KOPT-K1 (cell line): Measurements from ENCODE around the gene TGFBR3.

ENCODE experiments used
- H3K27ac ChIP-seq: fragments of 200-600 bp; sonication (generic); 2 replicates; pipeline ENCODE4 v1.5.1; 2016; ENCODE audit warnings: antibody characterized with exemption, mild to moderate bottlenecking, low read depth, low read length; ENCODE audit not compliant: poor library complexity, severe bottlenecking
- H3K36me3 ChIP-seq: fragments of 200-600 bp; sonication (generic); 2 replicates; pipeline ENCODE4 v1.5.1; 2017; ENCODE audit warnings: antibody characterized with exemption, mild to moderate bottlenecking, low read length, moderate library complexity; ENCODE audit not compliant: insufficient read depth
- H3K9me3 ChIP-seq: fragments of 200-600 bp; sonication (generic); 2 replicates; pipeline ENCODE4 v1.5.1; 2017; ENCODE audit warnings: antibody characterized with exemption, low read length, mild to moderate bottlenecking; ENCODE audit not compliant: insufficient read depth, poor library complexity, severe bottlenecking

The TGFBR3 gene

DNA sequence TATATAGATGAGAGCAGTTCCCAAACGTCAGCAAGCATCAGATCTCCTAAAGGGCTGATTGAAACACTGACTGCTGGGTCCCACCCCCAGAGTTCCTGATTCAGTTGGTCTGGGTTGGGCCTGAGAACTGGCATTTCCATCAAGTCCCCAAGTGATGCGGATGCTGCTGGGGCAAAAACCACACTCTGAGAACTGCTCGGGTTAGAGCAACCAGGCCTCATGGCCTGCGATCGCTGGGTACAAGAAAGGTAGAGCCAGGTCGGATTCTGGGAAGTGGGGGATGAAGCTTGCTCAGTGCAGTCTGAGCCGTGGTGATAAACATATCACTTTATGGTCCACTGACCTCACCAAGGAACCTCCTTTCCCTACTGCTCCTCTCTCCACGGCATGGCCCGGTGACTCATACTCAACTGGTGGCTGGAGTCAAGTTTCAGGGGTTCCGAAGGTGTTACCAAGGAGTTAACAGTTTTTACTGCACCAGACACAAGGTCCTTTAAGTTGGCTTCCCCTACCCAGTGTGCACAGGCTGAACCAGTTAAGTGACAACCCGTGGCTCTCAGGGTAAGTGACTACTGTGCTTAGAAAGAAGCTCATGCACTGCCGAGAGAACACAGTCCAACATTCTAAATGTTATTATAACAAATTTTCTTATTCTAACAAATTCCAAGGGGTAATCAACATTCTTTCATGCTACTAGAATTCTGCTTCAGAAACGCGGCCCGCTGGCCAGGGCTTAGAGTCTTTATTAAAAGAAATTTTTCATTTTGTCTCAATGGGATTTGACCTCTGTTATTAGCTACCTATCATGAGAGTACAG lies 153.5 kb downstream of the TGFBR3 start:
- H3K36me3 ChIP-seq = no peaks in the 10 kb centered on the region
- no peaks in the 10 kb centered on the region for H3K9me3 ChIP-seq
- H3K27ac ChIP-seq = no peak overlapping the region

DNA sequence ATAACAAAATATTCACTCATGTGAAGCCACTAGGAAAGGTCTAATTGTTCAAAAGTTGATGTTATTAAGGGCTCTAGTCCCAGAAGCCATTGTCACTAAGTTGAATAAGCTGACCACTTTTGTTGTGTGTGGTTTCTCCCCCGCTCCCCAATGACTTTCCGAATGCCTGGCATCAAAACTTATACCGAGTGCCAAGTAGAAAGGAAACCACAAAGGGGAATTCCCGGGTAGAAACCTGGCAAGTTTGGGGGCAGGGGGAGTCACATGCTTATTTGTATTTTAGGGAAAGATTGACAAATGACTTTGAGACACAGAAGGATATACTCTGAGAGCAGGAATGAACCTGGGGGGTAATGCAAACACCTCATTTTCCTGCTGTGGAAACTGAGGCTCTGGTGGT lies 154.1 kb downstream of the TGFBR3 start:
- no peak overlapping the region for H3K27ac ChIP-seq
- no peaks in the 10 kb centered on the region for H3K9me3 ChIP-seq
- no peaks in the 10 kb centered on the region for H3K36me3 ChIP-seq

DNA sequence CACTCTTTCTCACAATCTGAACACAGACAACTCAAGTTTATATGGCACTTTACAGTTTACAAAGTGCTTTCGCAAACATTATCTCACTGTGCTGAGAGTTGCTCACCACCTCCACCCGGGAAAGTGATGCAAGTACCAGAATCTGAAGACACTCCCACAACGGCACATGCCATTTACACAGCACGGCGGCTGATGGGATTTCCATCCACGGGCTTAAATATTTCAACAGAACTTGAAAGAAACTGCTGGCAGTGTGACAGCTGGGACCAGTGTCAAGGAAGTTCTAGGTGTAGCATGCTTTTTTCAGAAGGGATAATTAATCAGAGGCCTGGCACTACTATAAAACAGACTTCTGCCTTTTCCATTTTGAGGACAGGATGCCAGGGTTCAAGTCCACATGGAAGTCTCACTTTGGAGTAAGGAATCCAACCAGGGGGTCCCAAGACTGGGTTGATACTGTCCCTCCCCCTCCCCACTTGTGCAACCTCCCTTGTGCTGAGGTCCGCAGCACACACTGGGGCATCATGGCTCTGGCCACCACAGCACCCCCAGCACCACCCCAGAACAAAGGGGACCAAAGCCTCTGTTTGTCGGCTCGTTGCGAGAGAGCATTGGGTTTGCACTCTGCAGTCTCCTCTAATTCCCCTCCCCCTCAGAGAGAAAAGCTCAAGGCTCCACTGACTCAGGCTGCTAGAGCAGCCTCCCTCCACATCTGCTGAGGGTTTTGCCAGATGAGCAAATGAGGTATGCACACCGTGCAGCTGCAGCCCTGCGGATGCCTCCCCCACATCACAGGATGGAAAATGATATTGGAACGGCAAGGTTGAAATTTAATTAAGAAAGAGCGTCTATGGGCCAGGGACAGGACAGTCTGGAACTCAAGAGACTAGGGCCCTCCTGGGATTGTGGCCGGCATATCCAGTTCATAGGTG lies 154.9 kb downstream of the TGFBR3 start:
- Histone ChIP-seq H3K9me3 (no peaks in the 10 kb centered on the region), H3K36me3 (no peaks in the 10 kb centered on the region), H3K27ac (no peak overlapping the region)

DNA sequence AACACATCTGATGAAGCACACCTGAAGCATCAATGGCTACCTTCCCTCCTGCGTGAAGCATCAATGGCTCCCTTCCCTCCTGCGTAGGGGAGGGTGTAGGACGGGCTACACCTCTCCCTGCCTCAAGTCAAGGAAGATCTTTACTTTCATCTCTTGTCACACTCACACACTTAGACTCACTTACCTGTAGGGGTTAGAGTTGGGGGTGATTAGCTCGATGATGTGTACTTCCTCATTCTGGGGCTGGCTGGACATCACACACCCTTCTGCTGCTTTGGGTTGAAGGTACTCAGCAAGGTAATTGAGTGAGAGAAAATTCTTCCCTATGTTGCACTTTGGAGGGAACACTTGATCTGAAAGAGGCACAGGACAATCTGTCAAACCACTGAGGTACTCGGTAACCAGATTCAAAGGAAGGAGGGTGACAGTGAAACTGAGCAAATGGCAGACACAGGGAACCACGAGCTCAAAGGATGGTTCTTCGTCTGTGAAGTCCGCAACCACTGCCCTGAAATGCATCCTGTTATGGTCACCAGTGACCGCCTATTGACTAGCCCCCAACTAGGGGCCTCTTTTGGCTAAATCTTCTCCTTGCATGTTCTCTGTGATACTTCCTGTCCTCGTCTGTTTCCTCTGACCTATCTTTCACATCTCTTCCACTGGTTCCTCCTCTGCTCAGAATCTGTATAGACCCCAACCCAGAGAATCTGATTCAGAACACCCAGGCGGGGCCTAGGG lies 156.2 kb downstream of the TGFBR3 start:
- Histone ChIP-seq H3K27ac (no peak overlapping the region), H3K9me3 (no peaks in the 10 kb centered on the region), H3K36me3 (no peaks in the 10 kb centered on the region)

DNA sequence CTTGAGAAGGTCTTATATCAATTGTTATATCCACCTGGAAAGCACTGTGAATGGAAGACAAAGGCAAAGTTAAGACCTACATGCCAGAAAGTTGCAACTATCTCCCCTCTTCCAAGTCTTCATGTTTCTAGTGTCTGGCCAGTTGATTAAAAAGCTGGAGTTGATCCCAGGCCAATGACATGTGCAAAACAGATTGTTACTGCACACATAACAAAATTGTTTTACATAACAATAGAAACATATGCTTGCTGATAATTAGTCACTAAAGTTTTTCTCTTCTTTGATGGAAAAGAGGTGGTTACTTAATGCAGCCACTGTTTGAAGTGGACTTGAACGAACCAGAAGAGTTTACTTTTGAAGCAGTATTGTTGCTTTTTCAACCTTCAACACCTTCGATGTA lies 158.2 kb downstream of the TGFBR3 start:
- no peaks in the 10 kb centered on the region for H3K36me3 ChIP-seq
- no peaks in the 10 kb centered on the region for H3K9me3 ChIP-seq
- H3K27ac ChIP-seq = no peak overlapping the region

DNA sequence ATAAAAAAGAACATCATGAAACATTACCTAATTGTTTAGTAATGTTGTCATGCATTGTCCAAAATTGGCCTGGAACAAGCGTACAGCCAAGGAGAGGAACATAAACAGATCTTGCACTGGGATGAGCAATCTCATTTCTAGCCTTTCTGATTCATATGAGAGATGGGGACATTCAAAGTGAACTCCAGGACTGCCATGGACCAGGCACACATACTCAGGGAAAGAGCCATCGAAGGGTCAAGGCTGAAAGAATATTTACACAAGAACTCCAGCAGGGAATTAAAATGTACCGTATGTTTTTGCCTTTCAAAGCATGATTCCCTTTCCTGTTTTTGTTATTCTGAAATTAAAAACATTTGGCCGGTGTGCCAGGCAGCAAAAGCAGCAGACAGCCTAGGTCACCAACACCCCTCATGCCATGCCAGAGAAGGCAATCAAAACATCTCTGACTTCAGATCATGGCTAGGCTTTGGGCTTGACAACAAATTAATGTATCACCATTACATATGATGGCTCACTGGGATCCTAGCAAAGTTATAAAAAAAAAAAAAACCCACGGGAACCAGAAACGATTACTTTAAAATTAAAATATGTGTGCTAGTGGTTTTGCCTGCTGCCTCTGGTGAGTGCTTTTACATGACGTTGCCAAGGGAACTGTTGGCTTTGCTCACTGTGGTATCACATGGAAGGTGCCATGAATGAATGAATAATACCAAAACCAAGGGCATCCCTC lies 159.8 kb downstream of the TGFBR3 start:
- Histone ChIP-seq H3K9me3 (no peaks in the 10 kb centered on the region), H3K36me3 (no peaks in the 10 kb centered on the region), H3K27ac (no peak overlapping the region)

DNA sequence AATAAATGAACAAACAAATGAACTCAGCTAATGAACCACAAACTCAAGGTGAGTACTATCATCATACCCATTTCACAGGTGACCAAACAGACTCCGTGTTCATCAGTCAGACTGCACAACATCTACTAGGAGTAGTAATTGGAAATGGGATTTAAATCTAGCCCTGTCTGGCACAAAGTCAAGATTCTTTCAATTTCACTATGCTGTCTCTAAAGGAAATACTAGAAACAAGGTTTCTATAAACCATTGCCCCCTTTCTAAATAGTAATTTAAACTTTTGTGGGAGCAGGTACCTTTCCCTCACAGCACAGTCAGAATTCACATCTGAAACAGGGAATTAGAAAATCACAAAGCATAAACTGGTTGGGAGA lies 160.3 kb downstream of the TGFBR3 start:
- no peaks in the 10 kb centered on the region for H3K9me3 ChIP-seq
- H3K27ac ChIP-seq = no peak overlapping the region
- H3K36me3 ChIP-seq = no peaks in the 10 kb centered on the region

DNA sequence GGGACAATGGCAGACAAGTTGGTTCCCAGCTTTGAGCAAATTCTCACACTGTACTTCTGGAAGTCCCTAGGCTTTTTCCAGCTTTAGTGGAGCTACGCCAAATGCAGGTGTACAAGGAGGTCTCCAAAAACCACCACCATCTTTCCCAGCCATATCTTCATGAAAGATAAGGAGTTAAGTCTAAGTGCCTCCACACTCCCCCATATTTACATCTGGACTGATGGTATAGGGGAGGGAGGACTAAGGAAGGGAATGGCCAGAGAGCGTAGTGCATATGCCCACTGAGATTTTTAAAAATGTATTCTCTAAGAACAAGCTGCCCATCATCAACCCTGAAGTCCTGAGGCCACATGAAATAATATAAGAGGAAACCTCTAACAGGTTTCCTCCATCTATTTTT lies 161.3 kb downstream of the TGFBR3 start:
- Histone ChIP-seq H3K36me3 (no peaks in the 10 kb centered on the region), H3K27ac (no peak overlapping the region), H3K9me3 (no peaks in the 10 kb centered on the region)

DNA sequence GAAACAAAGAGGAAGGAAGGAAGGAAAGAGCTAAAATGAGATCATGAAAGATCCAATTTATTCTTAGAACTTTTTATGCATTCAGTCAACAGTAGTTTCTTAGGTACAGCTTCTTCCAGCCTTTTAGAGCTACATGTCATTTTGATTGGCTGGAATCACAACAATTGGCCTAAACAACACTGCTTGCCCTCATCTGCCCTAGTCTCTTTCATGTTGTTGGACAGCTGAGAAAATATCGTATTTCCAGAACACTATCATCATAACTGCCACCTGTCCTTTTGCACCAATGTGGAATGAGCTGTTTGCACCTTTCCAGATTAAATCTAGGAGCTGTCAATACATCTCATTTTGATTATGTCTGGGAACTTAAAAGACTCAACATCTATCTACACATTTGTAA lies 161.7 kb downstream of the TGFBR3 start:
- H3K9me3 ChIP-seq = no peaks in the 10 kb centered on the region
- H3K27ac ChIP-seq = no peak overlapping the region
- no peaks in the 10 kb centered on the region for H3K36me3 ChIP-seq

DNA sequence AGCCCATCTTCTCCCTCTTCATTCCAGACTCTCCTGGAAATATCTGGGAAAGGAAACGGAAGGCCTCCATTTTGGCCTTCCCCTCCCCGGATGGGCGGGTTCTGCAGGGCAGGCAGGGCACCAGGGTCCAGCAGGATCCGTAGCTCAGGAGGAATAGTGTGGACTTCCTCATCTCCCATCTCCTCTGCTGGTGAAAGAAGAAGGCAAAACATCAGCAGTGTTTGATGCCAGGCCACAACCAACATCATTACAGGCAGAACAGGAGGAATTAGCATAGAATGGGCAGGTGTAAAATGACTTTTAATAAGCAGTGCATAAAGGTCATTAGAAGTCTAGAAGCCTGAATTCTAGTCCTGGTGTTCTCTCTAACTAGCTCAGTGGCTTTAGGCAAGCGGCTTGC lies 165.9 kb downstream of the TGFBR3 start:
- H3K9me3 ChIP-seq = no peaks in the 10 kb centered on the region
- H3K27ac ChIP-seq = no peak overlapping the region

DNA sequence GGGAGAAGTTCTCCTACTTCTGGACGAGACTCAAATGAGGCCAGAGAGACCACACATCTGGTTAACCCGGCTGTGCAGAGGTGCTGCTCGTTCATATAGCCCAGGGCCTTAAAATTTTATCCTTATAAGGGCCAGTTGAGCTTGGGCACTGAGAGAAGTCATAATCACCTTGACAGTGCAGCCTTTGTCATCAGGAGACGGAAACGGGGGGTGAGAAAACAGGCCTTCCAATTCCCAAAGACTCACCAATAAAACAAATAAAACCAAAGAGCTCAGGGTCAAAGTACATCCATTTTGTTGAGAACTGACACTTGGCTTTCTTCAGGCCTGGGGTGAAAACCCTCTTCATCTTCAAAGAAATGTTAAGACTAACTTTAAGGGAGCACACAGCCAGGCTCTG lies 167.1 kb downstream of the TGFBR3 start:
- Histone ChIP-seq H3K27ac (no peak overlapping the region), H3K36me3 (no peaks in the 10 kb centered on the region)

More for the DNA sequence above, 165.9 kb downstream of the TGFBR3 start:
- H3K36me3 ChIP-seq = no peaks in the 10 kb centered on the region

DNA sequence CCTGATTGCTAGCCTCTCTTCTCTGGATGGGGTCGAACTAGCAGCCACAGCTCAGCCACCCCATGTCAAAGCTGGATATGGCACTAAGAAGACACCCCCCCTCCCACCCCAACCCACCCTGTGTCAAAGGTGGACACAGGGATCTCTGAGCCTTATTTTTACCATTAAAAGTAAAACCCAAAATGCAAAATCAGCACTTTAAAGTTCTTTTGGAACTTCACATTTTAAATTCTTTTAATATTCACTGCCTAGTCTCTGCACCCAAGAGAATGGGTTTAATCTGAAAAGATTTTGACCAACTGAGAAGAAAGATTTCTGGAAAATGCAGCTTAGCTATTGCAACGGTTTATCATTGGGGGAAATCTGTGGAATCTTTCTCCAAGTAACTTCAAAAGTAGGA lies 167.6 kb downstream of the TGFBR3 start:
- H3K27ac ChIP-seq = no peak overlapping the region
- no peaks in the 10 kb centered on the region for H3K9me3 ChIP-seq
- no peaks in the 10 kb centered on the region for H3K36me3 ChIP-seq

More for the DNA sequence above, 167.1 kb downstream of the TGFBR3 start:
- no peaks in the 10 kb centered on the region for H3K9me3 ChIP-seq

DNA sequence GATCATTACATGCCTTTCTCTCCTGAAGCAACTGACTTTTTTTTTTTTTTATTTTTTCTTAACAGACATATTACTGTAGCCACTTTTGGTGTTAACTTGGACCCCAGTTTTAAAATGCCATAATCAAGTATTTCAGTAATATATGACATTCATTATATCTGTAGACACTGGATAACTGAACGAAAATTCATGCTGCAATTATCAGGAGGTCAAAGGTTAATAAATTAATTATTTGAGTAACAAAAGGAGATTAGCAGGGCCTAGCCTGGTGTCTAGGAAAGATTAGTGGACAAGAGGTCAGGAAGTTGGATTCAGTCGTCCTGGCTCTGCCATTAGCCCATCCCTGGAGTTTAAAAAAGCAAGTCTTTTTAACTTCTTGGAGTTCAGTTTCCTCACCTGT lies 168.1 kb downstream of the TGFBR3 start:
- no peaks in the 10 kb centered on the region for H3K36me3 ChIP-seq
- no peaks in the 10 kb centered on the region for H3K9me3 ChIP-seq
- H3K27ac ChIP-seq = no peak overlapping the region

DNA sequence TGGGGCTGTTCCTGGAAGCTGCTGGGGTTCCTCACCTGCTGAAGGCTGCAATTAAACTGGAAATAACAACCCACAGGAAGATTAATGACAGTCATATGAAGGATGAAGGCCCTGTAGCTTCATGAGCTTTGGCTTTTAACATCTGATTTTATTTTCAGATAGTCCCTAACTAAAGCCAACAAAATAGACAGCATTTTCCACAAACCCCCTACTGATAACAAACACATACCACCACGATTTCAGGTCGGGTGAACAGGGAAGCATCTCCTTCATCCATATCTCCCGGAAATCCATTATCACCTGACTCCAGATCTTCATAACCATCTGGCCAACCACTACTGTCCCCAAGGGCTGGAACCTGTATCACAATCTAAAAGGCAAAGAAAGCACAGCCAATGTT lies 169.6 kb downstream of the TGFBR3 start:
- no peak overlapping the region for H3K27ac ChIP-seq
- no peaks in the 10 kb centered on the region for H3K36me3 ChIP-seq
- H3K9me3 ChIP-seq = no peaks in the 10 kb centered on the region
